Fibroblast of the aortic adventitia (primary cell): Measurements from ENCODE around the gene CENPN. TPM values are rescaled to one million over a fixed set of nuclear protein-coding genes. Genes with fewer than 3 reads are reported as not detected.

Experiments
- DNase-seq: peaks from one replicate; pipeline ENCODE4 v3.0.0-alpha.2; 2010; ENCODE audit warnings: low read depth
- H3K4me3 ChIP-seq: 2 replicates; pipeline ENCODE4 v1.5.1; 2011; ENCODE audit warnings: low read depth, mild to moderate bottlenecking, control low read depth, low read length, moderate library complexity
- total RNA-seq: library from RNA; depleted of rRNA; stranded (reverse); fragments of >200 nt; gene quantifications from 2 replicates; pipeline ENCODE4 v1.2.3, GENCODE V29; 2012; ENCODE audit warnings: low replicate concordance
- TF ChIP-seq, protein P1 (sequence below): IDR thresholded peaks from 2 replicates; pipeline ENCODE4 v1.5.1; 2011; ENCODE audit warnings: mild to moderate bottlenecking, low read length, control low read depth, inconsistent platforms; ENCODE audit not compliant: insufficient read depth

Gene CENPN
- total RNA-seq, 1 donor, result 65.5 TPM

DNA sequence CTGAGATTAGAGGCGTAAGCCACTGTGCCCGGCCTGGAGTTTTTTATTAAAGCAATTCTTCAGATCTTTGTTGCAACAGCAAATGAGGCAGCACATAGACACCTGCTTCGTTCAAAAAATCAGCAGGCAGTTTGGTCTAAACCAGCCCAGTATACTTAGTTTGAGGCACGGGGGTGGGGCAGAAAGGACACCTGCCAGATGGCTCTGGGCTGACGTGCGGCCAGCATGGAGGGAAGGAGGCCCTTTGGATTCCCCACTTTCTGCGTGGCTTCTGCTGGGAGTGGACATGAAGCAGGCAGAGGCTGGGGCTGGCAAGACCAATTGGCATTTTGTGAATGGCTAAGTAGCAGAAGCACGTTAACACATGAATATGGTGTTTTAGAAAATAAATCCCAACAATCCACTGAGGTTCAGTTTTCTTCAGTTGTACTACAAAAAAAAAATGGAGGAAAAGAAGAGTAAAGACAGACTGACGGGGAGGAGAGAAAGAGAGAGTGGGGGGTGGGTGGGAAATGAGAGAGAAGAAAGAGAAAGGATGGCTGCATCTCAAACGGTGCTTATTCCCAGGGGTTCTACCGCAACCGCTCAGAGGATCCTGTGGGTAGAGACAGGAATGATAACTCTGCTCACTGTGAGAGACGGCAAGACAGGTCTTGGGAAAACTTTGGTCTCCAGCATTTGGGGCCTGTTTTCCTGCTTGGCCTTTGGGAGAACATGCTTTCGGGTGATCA, 53.7 kb downstream of the CENPN start:
- no peak for DNase-seq
- TF ChIP-seq, protein P1, sequence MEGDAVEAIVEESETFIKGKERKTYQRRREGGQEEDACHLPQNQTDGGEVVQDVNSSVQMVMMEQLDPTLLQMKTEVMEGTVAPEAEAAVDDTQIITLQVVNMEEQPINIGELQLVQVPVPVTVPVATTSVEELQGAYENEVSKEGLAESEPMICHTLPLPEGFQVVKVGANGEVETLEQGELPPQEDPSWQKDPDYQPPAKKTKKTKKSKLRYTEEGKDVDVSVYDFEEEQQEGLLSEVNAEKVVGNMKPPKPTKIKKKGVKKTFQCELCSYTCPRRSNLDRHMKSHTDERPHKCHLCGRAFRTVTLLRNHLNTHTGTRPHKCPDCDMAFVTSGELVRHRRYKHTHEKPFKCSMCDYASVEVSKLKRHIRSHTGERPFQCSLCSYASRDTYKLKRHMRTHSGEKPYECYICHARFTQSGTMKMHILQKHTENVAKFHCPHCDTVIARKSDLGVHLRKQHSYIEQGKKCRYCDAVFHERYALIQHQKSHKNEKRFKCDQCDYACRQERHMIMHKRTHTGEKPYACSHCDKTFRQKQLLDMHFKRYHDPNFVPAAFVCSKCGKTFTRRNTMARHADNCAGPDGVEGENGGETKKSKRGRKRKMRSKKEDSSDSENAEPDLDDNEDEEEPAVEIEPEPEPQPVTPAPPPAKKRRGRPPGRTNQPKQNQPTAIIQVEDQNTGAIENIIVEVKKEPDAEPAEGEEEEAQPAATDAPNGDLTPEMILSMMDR, result no peak
- H3K4me3 ChIP-seq, result no peak overlapping the region

DNA sequence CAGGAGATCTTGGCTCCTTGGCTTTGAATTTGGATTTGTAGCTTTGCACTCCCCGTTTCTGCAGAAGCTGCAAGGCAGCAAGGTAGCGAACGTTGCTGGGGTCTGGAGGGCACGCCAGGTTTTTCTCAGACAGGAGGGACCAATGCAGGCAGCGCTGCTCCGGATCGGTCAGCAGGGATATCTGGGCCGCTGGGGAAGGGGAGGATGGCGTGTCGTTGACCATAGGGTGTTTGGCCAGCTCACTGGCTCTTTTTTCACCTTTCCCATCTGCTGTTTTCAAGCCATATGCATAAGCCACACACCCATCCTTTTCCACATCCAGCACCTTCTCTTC, 54.3 kb downstream of the CENPN start:
- TF ChIP-seq, protein P1, result no peak
- DNase-seq, result no peak
- H3K4me3 ChIP-seq, result no peak overlapping the region

DNA sequence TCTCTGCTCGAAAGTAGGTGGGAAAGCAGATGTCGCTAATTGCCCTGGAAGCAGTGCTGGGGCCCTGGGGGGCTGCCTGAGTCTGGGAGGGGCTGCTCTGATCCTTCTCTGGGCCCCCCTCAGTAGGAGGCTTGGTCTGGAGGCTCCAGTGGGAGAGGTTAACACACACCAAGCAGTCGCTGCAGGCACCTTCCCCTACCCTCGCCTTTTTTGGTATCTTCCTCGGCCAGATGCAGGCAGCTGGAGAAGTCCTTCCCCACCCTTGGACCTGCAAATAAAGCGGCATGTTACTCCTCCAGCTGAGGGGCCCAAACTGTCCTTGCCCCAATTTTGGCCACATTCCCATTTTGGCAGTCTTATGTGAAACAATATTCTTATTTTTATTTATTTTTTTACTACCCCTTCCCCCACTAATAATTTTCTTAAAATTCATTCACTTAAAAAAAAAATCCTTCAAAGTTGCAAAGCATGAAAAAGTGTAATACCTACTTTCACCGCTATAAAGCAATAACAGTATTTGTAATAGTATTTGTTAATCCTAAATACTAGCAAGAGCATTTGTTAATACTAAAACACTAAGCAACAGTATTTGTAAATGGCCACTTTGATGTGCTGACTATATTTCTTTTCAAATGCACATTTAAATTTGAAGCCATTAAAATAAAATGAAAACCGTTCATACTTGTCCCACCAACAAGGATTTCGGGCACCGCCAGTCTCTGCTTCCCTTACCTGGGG, 55.0 kb downstream of the CENPN start:
- TF ChIP-seq, protein P1, result no peak
- DNase-seq, result no peak

DNA sequence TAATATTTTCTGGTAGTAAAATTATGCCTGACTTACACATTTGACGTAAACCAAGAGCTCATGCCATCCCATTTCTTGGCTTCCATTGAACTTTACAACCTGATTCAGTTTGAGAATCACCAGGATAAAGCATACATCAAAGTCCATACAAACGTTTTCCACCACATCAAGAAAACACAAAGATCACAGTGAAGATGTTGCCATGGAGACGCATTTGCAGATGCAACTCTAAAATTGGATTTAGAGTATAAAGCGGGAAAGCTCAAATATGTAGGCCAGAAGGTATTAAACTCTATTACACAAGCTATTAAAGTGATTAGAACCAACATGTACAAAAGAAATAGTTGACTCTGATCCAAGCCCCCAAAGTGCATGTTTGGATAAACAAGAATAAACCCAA, 59.7 kb downstream of the CENPN start:
- no peak for DNase-seq
- TF ChIP-seq, protein P1, result no peak

More for the DNA sequence above, 55.0 kb downstream of the CENPN start:
- no peak overlapping the region for H3K4me3 ChIP-seq

DNA sequence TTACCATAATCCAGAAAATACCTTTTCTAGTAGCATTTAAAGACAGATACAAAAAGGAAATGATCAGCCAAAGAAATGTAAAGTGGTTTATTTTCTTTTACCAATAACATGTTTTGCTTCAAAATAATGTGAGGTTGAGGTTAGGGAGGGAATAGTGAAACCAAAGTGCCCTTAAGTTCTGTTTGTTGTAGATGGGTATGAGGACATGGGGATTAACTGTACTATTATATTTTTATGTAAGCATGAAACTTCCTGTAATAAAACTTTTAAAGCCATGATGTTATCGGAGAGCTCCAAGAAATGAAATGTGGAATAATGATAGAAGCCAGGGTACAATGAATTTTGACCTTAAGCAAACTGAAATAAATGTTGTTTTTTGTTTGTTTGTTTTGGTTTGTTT, 60.2 kb downstream of the CENPN start:
- DNase-seq, result no peak
- H3K4me3 ChIP-seq, result no peak overlapping the region
- TF ChIP-seq, protein P1, result no peak

More for the DNA sequence above, 59.7 kb downstream of the CENPN start:
- H3K4me3 ChIP-seq, result no peak overlapping the region

DNA sequence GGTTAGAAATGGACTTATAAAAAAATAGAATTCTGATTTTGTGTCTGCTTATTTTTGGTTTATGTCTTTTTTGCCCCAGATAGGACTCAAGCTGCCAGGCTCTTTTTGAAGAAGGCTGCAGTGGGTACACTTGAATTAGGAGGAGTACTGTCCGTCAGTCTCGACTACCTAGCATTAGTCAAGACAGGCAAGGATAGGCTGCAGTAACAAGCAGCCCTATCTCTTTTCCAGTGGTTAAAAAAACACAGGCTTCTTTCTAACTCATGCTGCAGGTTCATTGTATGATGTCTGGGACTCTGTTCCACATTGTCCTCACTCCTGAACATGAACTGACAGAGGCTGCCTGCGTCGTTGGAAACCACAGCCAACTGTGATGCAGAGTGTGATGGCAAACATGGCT, 62.0 kb downstream of the CENPN start:
- TF ChIP-seq, protein P1, result no peak
- DNase-seq, result no peak
- H3K4me3 ChIP-seq, result no peak overlapping the region
